HepG2 (cell line): ENCODE data around the gene STARD8. TPM values are rescaled to one million over a fixed set of nuclear protein-coding genes. Genes with fewer than 3 reads are reported as not detected.
A peak's percentile ranks its signal among the peaks of the same experiment; 100 is the strongest.

ENCODE experiments used
- ATAC-seq: fragments of 200-7000 bp; cut with Tn5 transposase; 3 replicates; pipeline ENCODE4 v1.9.1; 2020; ENCODE audit warnings: mild to moderate bottlenecking, moderate library complexity
- BruUV-seq: library from RNA; stranded (reverse); fragments of 400-500 nt; replicated peaks from 2 replicates; lab custom pipeline; 2021; lab: Mats Ljungman, UMichigan
- CTCF ChIA-PET: fragments of 300-600 bp; formaldehyde crosslinking; extraction: SDS; loops from one replicate; lab custom pipeline; 2021; ENCODE audit warnings: low total read pairs, inconsistent platforms, low intra/inter-chr PET ratio; lab: Yijun Ruan, JAX
- POLR2A ChIA-PET: fragments of 350-600 bp; sonication (Branson Sonifier 250); formaldehyde crosslinking; loops from one replicate; lab custom pipeline; 2020; ENCODE audit warnings: antibody characterized with exemption, inconsistent platforms; lab: Yijun Ruan, JAX
- DNase-seq: peaks from one replicate; pipeline ENCODE4 v3.0.0-alpha.2; 2015; ENCODE audit warnings: low spot score
- FAIRE-seq: peaks from 3 replicates; lab custom pipeline; 2011; peaks lifted over from hg19 to GRCh38; lab: Jason Lieb, UNC
- H2AFZ ChIP-seq: one replicate; pipeline ENCODE4 v1.6.1; 2011; ENCODE audit warnings: low read length, inconsistent platforms
- H3K27ac ChIP-seq: fragments of 300-600 bp; 3 replicates; pipeline ENCODE4 v1.8.0; 2011; ENCODE audit warnings: mixed run types, mild to moderate bottlenecking, mixed read lengths, low read length, inconsistent platforms; ENCODE audit not compliant: insufficient read depth; ENCODE audit errors: extremely low read length
- H3K27me3 ChIP-seq, 2 experiments: fragments of 200-600 bp in 1 of 2; 2 replicates in 1 of 2; 3 replicates in 1 of 2; pipeline versions ENCODE4 v1.6.0 to v1.8.0; 2011; ENCODE audit warnings: low read length in 2 of 2, mild to moderate bottlenecking in 2 of 2, moderate library complexity in 2 of 2, inconsistent platforms in 1 of 2; ENCODE audit not compliant: insufficient read depth in 2 of 2, control insufficient read depth in 1 of 2
- H3K36me3 ChIP-seq, 2 experiments: fragments of 200-600 bp in 1 of 2; replicated peaks in 1 of 2; 2 replicates in 1 of 2; 3 replicates in 1 of 2; pipeline versions ENCODE4 v1.5.1 to v1.8.0; 2011; ENCODE audit warnings: low read length in 2 of 2, inconsistent platforms in 1 of 2; ENCODE audit not compliant: insufficient read depth in 2 of 2, control insufficient read depth in 1 of 2
- H3K4me1 ChIP-seq: 2 replicates; pipeline ENCODE4 v1.5.1; 2012; ENCODE audit warnings: low read length, inconsistent platforms; ENCODE audit not compliant: insufficient read depth
- H3K4me2 ChIP-seq: 2 replicates; pipeline ENCODE4 v1.6.0; 2011; ENCODE audit warnings: low read depth, low read length, inconsistent platforms
- H3K4me3 ChIP-seq, 3 experiments: fragments of 200-600 bp in 1 of 3; sonication (generic), shearing (Covaris generic) in 1 of 3; replicated peaks in 1 of 3; 2 replicates each; pipeline ENCODE4 v1.5.1; 2011 to 2016; ENCODE audit warnings: low read length in 3 of 3, inconsistent platforms in 2 of 3, low read depth in 2 of 3, mild to moderate bottlenecking in 2 of 3, control low read depth in 1 of 3, mixed read lengths in 1 of 3; ENCODE audit not compliant: insufficient read depth in 1 of 3
- H3K79me2 ChIP-seq: one replicate; pipeline ENCODE4 v1.6.1; 2011; ENCODE audit warnings: low read length, inconsistent platforms; ENCODE audit not compliant: insufficient read depth
- H3K9ac ChIP-seq: 2 replicates; pipeline ENCODE4 v1.6.0; 2011; ENCODE audit warnings: mild to moderate bottlenecking, low read depth, low read length, inconsistent platforms; ENCODE audit not compliant: insufficient read depth
- H3K9me3 ChIP-seq: 2 replicates; pipeline ENCODE4 v1.5.1; 2012; ENCODE audit warnings: mild to moderate bottlenecking, low read length
- H4K20me1 ChIP-seq: 2 replicates; pipeline ENCODE4 v1.6.0; 2011; ENCODE audit warnings: inconsistent platforms, mild to moderate bottlenecking, low read length, moderate library complexity; ENCODE audit not compliant: insufficient read depth
- BRF2 ChIP-seq: sonication (generic); formaldehyde crosslinking; IDR thresholded peaks from 2 replicates; pipeline ENCODE4 v1.8.1; 2022; ENCODE audit warnings: mild to moderate bottlenecking, missing genetic modification reagents
- DBP ChIP-seq: sonication (generic); formaldehyde crosslinking; IDR thresholded peaks from 2 replicates; pipeline ENCODE4 v1.4.0; 2020; ENCODE audit warnings: missing genetic modification reagents; ENCODE audit errors: not compliant biosample characterization
- HNRNPL ChIP-seq: fragments of 200-400 bp; formaldehyde crosslinking; IDR thresholded peaks from 2 replicates; pipeline ENCODE4 v1.6.1; 2017; ENCODE audit warnings: mild to moderate bottlenecking, low read depth, low read length
- MXD1 ChIP-seq: sonication (generic); formaldehyde crosslinking; IDR thresholded peaks from 2 replicates; pipeline ENCODE4 v1.4.0; 2020; ENCODE audit warnings: mild to moderate bottlenecking, missing genetic modification reagents
- ZNF484 ChIP-seq: sonication (generic); formaldehyde crosslinking; IDR thresholded peaks from 2 replicates; pipeline ENCODE4 v1.5.1; 2020; ENCODE audit warnings: mild to moderate bottlenecking, low read depth, missing genetic modification reagents, borderline replicate concordance
- ZNF646 ChIP-seq: sonication (generic); formaldehyde crosslinking; IDR thresholded peaks from 2 replicates; pipeline ENCODE4 v1.9.0; 2021; ENCODE audit warnings: mild to moderate bottlenecking, missing genetic modification reagents
- ZNF652 ChIP-seq: IDR thresholded peaks from 2 replicates; pipeline ENCODE4 v1.6.1; 2016; ENCODE audit warnings: low read depth, borderline replicate concordance
- ZNF788 ChIP-seq: sonication (generic); formaldehyde crosslinking; IDR thresholded peaks from 2 replicates; pipeline ENCODE4 v1.5.0; 2020; ENCODE audit warnings: mild to moderate bottlenecking, missing genetic modification reagents, borderline replicate concordance
- WGBS: methylation state at CpG from one replicate; pipeline ENCODE4 v1.1.6; 2017; ENCODE audit warnings: low lambda C conversion rate; 5-methylcytosine and 5-hydroxymethylcytosine counted together
- in situ Hi-C: cut with HindIII; loops from 2 replicates; pipeline ENCODE4 v1.10.0; 2017; ENCODE audit warnings: low pct_unique_long_range_greater_than_20kb; ENCODE audit not compliant: extremely low pct_ligation_motif_present
- intact Hi-C: fragments of 100-400 bp; cut with micrococcal nuclease; formaldehyde crosslinking; loops from one replicate; pipeline ENCODE4 v1.10.0; 2022; ENCODE audit not compliant: unreplicated experiment
- polyA plus RNA-seq, 8 experiments: library from polyadenylated mRNA; depleted of rRNA in 3 of 8; stranded (reverse) in 7 of 8; unstranded in 1 of 8; fragments of >200 nt; fragmentation: Illumina TruSeq in 4 of 8; extraction: Trizol in 4 of 8; gene quantifications; 2 replicates each; pipeline versions ENCODE4 v1.2.1 to v1.2.3, GENCODE V29; 2011 to 2016; ENCODE audit warnings: low read depth in 4 of 8, missing spikeins in 1 of 8, mixed read lengths in 1 of 8; ENCODE audit not compliant: insufficient read depth in 1 of 8
- total RNA-seq, 5 experiments: library from RNA; depleted of rRNA; stranded (reverse); fragments of >200 nt; fragmentation: Illumina TruSeq; extraction: Trizol; gene quantifications; 2 replicates each; pipeline ENCODE4 v1.2.3, GENCODE V29; 2016; ENCODE audit warnings: low read depth in 1 of 5

Gene STARD8
- total and polyA plus RNA-seq, 2 of the 13 experiments (the other 11 are each of a cell fraction or from before 2014, with no cell fraction given): 0.02 to 0.09 TPM

GRCh38 chrX:68652326-68653170 lies 5.1 kb downstream of the STARD8 start:
- Histone ChIP-seq H3K4me3 (no peak overlapping the region), H3K27me3 (no peaks in the 10 kb centered on the region), H3K79me2 (no peaks in the 10 kb centered on the region), H3K4me1 (no peaks in the 10 kb centered on the region), H2AFZ (no peak overlapping the region), H3K9me3 (no peaks in the 10 kb centered on the region), H3K36me3 (no peaks in the 10 kb centered on the region), H4K20me1 (no peaks in the 10 kb centered on the region), H3K27ac (no peak overlapping the region), H3K4me2 (no peak overlapping the region), H3K9ac (no peak overlapping the region)
- TF ChIP-seq ZNF652 (CRISPR knock-in tag) (no peak), BRF2 (CRISPR knock-in tag) (no peak), ZNF484 (no peak), ZNF646 (CRISPR knock-in tag) (peak; percentile 78), HNRNPL (0 out of 2 replicates have a peak, but pooled peaks have one; percentile 48), MXD1 (CRISPR knock-in tag) (no peak), ZNF788 (CRISPR knock-in tag) (no peak), DBP (CRISPR knock-in tag) (no peak)
- FAIRE-seq (peak; percentile 99), DNase-seq (no peak), ATAC-seq (no peak; the same call in 2 of the 3 replicates)
- POLR2A ChIA-PET: no interaction called here
- WGBS: no CpG with 5 or more reads among the region's 6 CpGs
- BruUV-seq: no TSS peak
- in situ Hi-C loops: no loop called here
- CTCF ChIA-PET: no interaction called here
- intact Hi-C loops: no loop called here
